ENCODE results near the gene ARSA. TPM values are rescaled to one million over a fixed set of nuclear protein-coding genes. Genes with fewer than 3 reads are reported as not detected.
"Not testable (repeated sequence)": the region's sequence is repeated elsewhere in the genome, so short reads cannot be mapped to it uniquely, and the experiment has no call there.

ARSA gene
- total RNA-seq, 1 experiment from 2014 or later, result 43.8 TPM

DNA sequence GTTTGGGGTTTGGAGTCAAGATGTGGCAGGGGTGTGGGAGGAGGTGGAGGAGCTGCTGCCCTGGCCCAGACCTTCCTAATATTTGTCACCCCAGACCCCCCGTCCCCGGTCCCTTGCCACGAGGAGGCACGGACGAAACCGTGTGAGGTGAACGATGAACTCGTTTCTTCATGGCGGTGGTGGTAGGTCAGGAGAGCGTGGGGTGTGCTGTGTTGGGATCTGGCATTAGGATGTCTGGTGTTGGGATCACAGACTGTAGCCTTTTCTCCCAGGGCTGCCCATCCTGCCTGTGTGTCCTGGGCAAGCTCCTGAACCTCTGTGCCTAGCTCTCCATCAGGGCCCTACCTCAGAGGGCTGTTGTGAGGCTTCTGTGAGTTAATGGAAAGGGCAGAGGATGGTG lies 19.0 kb downstream of the ARSA start:
- no peak for ATAC-seq
- Histone ChIP-seq H3K9me3 (ENCODE audit: control insufficient read depth, insufficient read depth, low read depth, low read length) (no peaks in the 10 kb centered on the region), H3K4me3 (ENCODE audit: low read depth in 2 of 2, low read length in 2 of 2) (no peak overlapping the region), H3K27ac (ENCODE audit: low read length) (no peak overlapping the region), H3K4me1 (ENCODE audit: control insufficient read depth, insufficient read depth, low read length) (peaks cover 7% of the 10 kb centered on the region; the same call in 1 of the 2 replicates), H3K27me3 (ENCODE audit: control insufficient read depth, insufficient read depth, low read length) (no peaks in the 10 kb centered on the region), H3K36me3 (ENCODE audit: control insufficient read depth, insufficient read depth, low read length) (no peaks in the 10 kb centered on the region)
- ChIA-PET CTCF (no interaction called here), POLR2A (no interaction called here)
- in situ Hi-C loops (cut with HindIII; ENCODE audit: low pct_unique_long_range_greater_than_20kb, low sequenced_read_pairs), result no loop called here
- intact Hi-C loops (cut with micrococcal nuclease; ENCODE audit: unreplicated experiment), result no loop called here
- no peak for DNase-seq (ENCODE audit: low read depth, low spot score)
- TF ChIP-seq POLR2AphosphoS5 (IDR thresholded peaks at IDR 0.05; ENCODE audit: low read depth, low read length), result no peak
- no peak for TF ChIP-seq REST (IDR thresholded peaks at IDR 0.05; ENCODE audit: insufficient read depth in 1 of 2, low read depth in 2 of 2, low read length in 1 of 2)
- TF ChIP-seq, protein P1, sequence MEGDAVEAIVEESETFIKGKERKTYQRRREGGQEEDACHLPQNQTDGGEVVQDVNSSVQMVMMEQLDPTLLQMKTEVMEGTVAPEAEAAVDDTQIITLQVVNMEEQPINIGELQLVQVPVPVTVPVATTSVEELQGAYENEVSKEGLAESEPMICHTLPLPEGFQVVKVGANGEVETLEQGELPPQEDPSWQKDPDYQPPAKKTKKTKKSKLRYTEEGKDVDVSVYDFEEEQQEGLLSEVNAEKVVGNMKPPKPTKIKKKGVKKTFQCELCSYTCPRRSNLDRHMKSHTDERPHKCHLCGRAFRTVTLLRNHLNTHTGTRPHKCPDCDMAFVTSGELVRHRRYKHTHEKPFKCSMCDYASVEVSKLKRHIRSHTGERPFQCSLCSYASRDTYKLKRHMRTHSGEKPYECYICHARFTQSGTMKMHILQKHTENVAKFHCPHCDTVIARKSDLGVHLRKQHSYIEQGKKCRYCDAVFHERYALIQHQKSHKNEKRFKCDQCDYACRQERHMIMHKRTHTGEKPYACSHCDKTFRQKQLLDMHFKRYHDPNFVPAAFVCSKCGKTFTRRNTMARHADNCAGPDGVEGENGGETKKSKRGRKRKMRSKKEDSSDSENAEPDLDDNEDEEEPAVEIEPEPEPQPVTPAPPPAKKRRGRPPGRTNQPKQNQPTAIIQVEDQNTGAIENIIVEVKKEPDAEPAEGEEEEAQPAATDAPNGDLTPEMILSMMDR (IDR thresholded peaks at IDR 0.05), result no peak
- no peak for TF ChIP-seq TCF7L2 (IDR thresholded peaks at IDR 0.05; ENCODE audit: low read depth, low read length)
- TF ChIP-seq SIN3A (IDR thresholded peaks at IDR 0.05; ENCODE audit: borderline replicate concordance, insufficient read depth, low read depth, low read length), result no peak
- no TSS peak for BruUV-seq (replicated peaks)

DNA sequence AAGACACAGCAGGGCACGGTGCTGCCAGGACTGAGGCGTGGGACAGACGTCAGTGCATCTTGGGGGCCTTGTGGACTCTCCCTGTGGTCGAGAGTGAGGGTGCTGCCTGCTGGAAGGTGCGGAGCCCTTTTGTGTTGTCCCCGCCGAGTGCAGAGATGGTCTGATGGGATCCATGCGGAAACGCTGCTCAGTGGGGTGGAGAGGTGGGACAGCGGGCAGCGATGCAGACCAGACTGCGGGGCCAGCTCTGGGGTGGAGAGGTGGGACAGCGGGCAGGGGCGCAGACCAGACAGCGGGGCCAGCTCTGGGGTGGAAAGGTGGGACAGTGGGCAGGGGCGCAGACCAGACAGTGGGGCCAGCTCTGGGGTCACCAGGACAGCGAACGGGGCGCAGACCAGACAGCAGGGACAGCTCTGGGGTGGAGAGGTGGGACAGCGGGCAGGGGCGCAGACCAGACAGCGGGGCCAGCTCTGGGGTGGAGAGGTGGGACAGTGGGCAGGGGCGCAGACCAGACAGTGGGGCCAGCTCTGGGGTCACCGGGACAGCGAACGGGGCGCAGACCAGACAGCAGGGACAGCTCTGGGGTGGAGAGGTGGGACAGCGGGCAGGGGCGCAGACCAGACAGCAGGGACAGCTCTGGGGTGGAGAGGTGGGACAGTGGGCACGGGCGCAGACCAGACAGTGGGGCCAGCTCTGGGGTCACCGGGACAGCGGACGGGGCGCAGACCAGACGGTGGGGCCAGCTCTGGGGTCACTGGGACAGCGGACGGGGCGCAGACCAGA lies 19.7 kb downstream of the ARSA start:
- in situ Hi-C loops (cut with HindIII; ENCODE audit: low pct_unique_long_range_greater_than_20kb, low sequenced_read_pairs); H3K4me3 ChIP-seq (ENCODE audit: low read depth in 2 of 2, low read length in 2 of 2); DNase-seq (ENCODE audit: low read depth, low spot score); H3K4me1 ChIP-seq (ENCODE audit: control insufficient read depth, insufficient read depth, low read length); H3K27me3 ChIP-seq (ENCODE audit: control insufficient read depth, insufficient read depth, low read length); H3K9me3 ChIP-seq (ENCODE audit: control insufficient read depth, insufficient read depth, low read depth, low read length); H3K36me3 ChIP-seq (ENCODE audit: control insufficient read depth, insufficient read depth, low read length); CTCF ChIA-PET; BruUV-seq (replicated peaks); ATAC-seq; intact Hi-C loops (cut with micrococcal nuclease; ENCODE audit: unreplicated experiment); POLR2A ChIA-PET; H3K27ac ChIP-seq (ENCODE audit: low read length): not testable (repeated sequence)

DNA sequence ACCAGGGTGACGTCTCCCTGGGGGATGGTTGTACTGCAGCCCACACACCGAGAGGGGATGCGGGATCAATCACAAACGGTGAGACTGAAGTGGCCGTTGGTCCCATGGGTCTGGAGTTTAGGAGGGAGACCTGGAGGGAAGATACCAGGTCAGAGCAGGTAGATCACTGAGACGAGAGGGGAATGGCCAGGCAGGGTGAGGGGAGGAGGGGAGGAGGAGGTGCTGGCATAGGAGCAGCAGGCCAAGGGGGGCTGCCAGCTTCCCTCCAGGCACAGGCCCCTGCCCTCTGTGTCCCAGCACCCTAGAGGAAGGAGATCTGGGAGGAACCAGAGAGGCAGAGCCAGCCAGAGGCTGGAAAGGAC lies 20.3 kb downstream of the ARSA start:
- in situ Hi-C loops (cut with HindIII; ENCODE audit: low pct_unique_long_range_greater_than_20kb, low sequenced_read_pairs) (no loop called here), intact Hi-C loops (cut with micrococcal nuclease; ENCODE audit: unreplicated experiment) (no loop called here)
- ChIA-PET CTCF (no interaction called here), POLR2A (no interaction called here)
- TF ChIP-seq POLR2AphosphoS5 (IDR thresholded peaks at IDR 0.05; ENCODE audit: low read depth, low read length) (no peak), SIN3A (IDR thresholded peaks at IDR 0.05; ENCODE audit: borderline replicate concordance, insufficient read depth, low read depth, low read length) (no peak)
- DNase-seq (ENCODE audit: low read depth, low spot score), result no peak
- no TSS peak for BruUV-seq (replicated peaks)
- no peaks in the 10 kb centered on the region for H3K36me3 ChIP-seq (ENCODE audit: control insufficient read depth, insufficient read depth, low read length)
- no peaks in the 10 kb centered on the region for H3K9me3 ChIP-seq (ENCODE audit: control insufficient read depth, insufficient read depth, low read depth, low read length)
- no peaks in the 10 kb centered on the region for H3K4me1 ChIP-seq (ENCODE audit: control insufficient read depth, insufficient read depth, low read length)
- no peak for ATAC-seq
- no peaks in the 10 kb centered on the region for H3K27me3 ChIP-seq (ENCODE audit: control insufficient read depth, insufficient read depth, low read length)
- no peak overlapping the region for H3K27ac ChIP-seq (ENCODE audit: low read length)
- no peak overlapping the region for H3K4me3 ChIP-seq (ENCODE audit: low read depth in 2 of 2, low read length in 2 of 2)
